B cell (primary cell): ENCODE data around the gene CFAP77. TPM values are rescaled to one million over a fixed set of nuclear protein-coding genes. Genes with fewer than 3 reads are reported as not detected.

Experiments
- ATAC-seq: fragments of 200-7000 bp; cut with Tn5 transposase; one replicate; pipeline ENCODE4 v1.10.0; 2021; ENCODE audit warnings: low read depth, mild to moderate bottlenecking, moderate number of reproducible peaks, moderate library complexity
- CTCF ChIA-PET: fragments of 350-600 bp; sonication (Branson Sonifier 250); formaldehyde crosslinking; loops from one replicate; lab custom pipeline; 2021; ENCODE audit warnings: antibody characterized with exemption, inconsistent platforms; lab: Charles Lee
- POLR2A ChIA-PET: fragments of 350-600 bp; sonication (Branson Sonifier 250); formaldehyde crosslinking; loops from one replicate; lab custom pipeline; 2021; ENCODE audit warnings: antibody characterized with exemption; lab: Charles Lee
- DNase-seq: peaks from one replicate; pipeline ENCODE4 v3.0.0; 2013
- H2AFZ ChIP-seq: 2 replicates; pipeline ENCODE4 v1.6.1; 2012; ENCODE audit warnings: mild to moderate bottlenecking, low read depth, low read length; ENCODE audit not compliant: insufficient read depth, poor library complexity, severe bottlenecking
- H3K27ac ChIP-seq, 2 donors: 1 replicate in 1 of 2; 2 replicates in 1 of 2; pipeline ENCODE4 v1.5.1; 2012 to 2013; ENCODE audit warnings: low read length in 2 of 2, mild to moderate bottlenecking in 2 of 2, moderate library complexity in 1 of 2
- H3K27me3 ChIP-seq, 4 experiments: fragments of 200-600 bp in 1 of 4; sonication (generic) in 1 of 4; replicated peaks in 1 of 4; 1 replicate in 2 of 4; 2 replicates in 2 of 4; pipeline versions ENCODE4 v1.6.1 to v1.7.0; 2013 to 2016; ENCODE audit warnings: low read length in 3 of 4, mild to moderate bottlenecking in 2 of 4, mixed read lengths in 1 of 4, moderate library complexity in 1 of 4; ENCODE audit not compliant: insufficient read depth in 4 of 4, control insufficient read depth in 3 of 4; ENCODE audit errors: control extremely low read depth in 1 of 4
- H3K36me3 ChIP-seq, 2 experiments: replicated peaks in 1 of 2; 1 replicate in 1 of 2; 2 replicates in 1 of 2; pipeline versions ENCODE4 v1.6.1 to v1.7.1; 2013; ENCODE audit warnings: low read length in 1 of 2; ENCODE audit not compliant: insufficient read depth in 2 of 2, control insufficient read depth in 1 of 2; ENCODE audit errors: control extremely low read depth in 1 of 2, extremely low read depth in 1 of 2
- H3K4me1 ChIP-seq, 2 donors: fragments of 200-600 bp in 1 of 2; sonication (generic) in 1 of 2; 1 replicate in 1 of 2; 2 replicates in 1 of 2; pipeline versions ENCODE4 v1.5.1 to v1.6.1; 2013 to 2017; ENCODE audit warnings: low read length in 2 of 2; ENCODE audit not compliant: control insufficient read depth in 2 of 2, insufficient read depth in 2 of 2
- H3K4me2 ChIP-seq: replicated peaks from 2 replicates; pipeline ENCODE3; 2012; ENCODE audit warnings: mild to moderate bottlenecking, low read depth, low read length; ENCODE audit not compliant: poor library complexity, severe bottlenecking
- H3K4me3 ChIP-seq, 5 experiments: fragments of 200-600 bp in 1 of 5; sonication (generic) in 1 of 5; 1 replicate in 3 of 5; 2 replicates in 2 of 5; pipeline versions ENCODE4 v1.5.1 to v1.7.0; 2011 to 2016; ENCODE audit warnings: low read length in 4 of 5, mild to moderate bottlenecking in 4 of 5, low read depth in 2 of 5, control low read depth in 1 of 5, moderate library complexity in 1 of 5; ENCODE audit not compliant: insufficient read depth in 1 of 5; ENCODE audit errors: control extremely low read depth in 1 of 5, extremely low read depth in 1 of 5
- H3K79me2 ChIP-seq: fragments of 200-600 bp; sonication (generic); one replicate; pipeline ENCODE4 v1.6.0; 2016; ENCODE audit warnings: low read length; ENCODE audit not compliant: control insufficient read depth, insufficient read depth
- H3K9ac ChIP-seq: fragments of 200-600 bp; sonication (generic); 2 replicates; pipeline ENCODE4 v1.6.1; 2017; ENCODE audit warnings: mild to moderate bottlenecking, low read length, moderate library complexity
- H3K9me3 ChIP-seq, 3 donors: one replicate each; pipeline versions ENCODE4 v1.6.1 to v1.7.1; 2013; ENCODE audit warnings: low read length in 2 of 3; ENCODE audit not compliant: control insufficient read depth in 2 of 3, insufficient read depth in 1 of 3; ENCODE audit errors: control extremely low read depth in 1 of 3
- H4K20me1 ChIP-seq: 2 replicates; pipeline ENCODE4 v1.6.0; 2012; ENCODE audit warnings: mild to moderate bottlenecking, low read length; ENCODE audit not compliant: insufficient read depth, control insufficient read depth, poor library complexity, severe bottlenecking
- H3K27ac Mint-ChIP-seq: one replicate; pipeline ENCODE4 v1.8.0; 2021; ENCODE audit warnings: mixed read lengths
- H3K27me3 Mint-ChIP-seq: one replicate; pipeline ENCODE4 v1.8.0; 2021; ENCODE audit warnings: mixed read lengths
- H3K4me1 Mint-ChIP-seq: one replicate; pipeline ENCODE4 v1.8.0; 2021; ENCODE audit warnings: mixed read lengths
- H3K4me3 Mint-ChIP-seq: one replicate; pipeline ENCODE4 v1.8.0; 2021; ENCODE audit warnings: mixed read lengths
- H3K9me3 Mint-ChIP-seq: one replicate; pipeline ENCODE4 v1.8.0; 2022; ENCODE audit warnings: mixed read lengths; ENCODE audit not compliant: insufficient read depth
- CTCF ChIP-seq: fragments of 200-600 bp; IDR thresholded peaks from one replicate; pipeline ENCODE4 v1.8.0; 2022; ENCODE audit warnings: antibody characterized with exemption, mild to moderate bottlenecking
- EZH2 ChIP-seq: IDR thresholded peaks from 2 replicates; pipeline ENCODE4 v1.6.1; 2012; ENCODE audit warnings: borderline replicate concordance, low read depth, mild to moderate bottlenecking, moderate library complexity, low read length; ENCODE audit not compliant: insufficient read depth, poor library complexity, severe bottlenecking
- WGBS: methylation state at CpG from one replicate; pipeline ENCODE4 v1.1.5; 2013; ENCODE audit warnings: missing lambda C conversion rate; ENCODE audit not compliant: insufficient coverage; 5-methylcytosine and 5-hydroxymethylcytosine counted together
- intact Hi-C: fragments of 100-400 bp; cut with micrococcal nuclease; formaldehyde crosslinking; loops from one replicate; pipeline ENCODE4 v1.10.0; 2022
- polyA plus RNA-seq: library from polyadenylated mRNA; depleted of rRNA; stranded (reverse); fragments of >200 nt; gene quantifications from 2 replicates; pipeline ENCODE4 v1.2.3, GENCODE V29; 2012
- total RNA-seq, 2 donors: library from RNA; stranded (reverse); fragments of 120-200 nt in 1 of 2; gene quantifications; 1 replicate in 1 of 2; 2 replicates in 1 of 2; pipeline versions ENCODE4 v1.2.3 to v1.2.4, GENCODE V29; 2013 to 2022

Gene CFAP77
- total and polyA plus RNA-seq, 2 donors (not counting 1 experiment from before 2014, with no cell fraction given) = not detected

- H2AFZ ChIP-seq = no peak overlapping the region
- H3K4me3 Mint-ChIP-seq = no peak overlapping the region
- DNase-seq = no peak
- peaks cover 27% of the 10 kb centered on the region for H3K27me3 Mint-ChIP-seq
- ATAC-seq = no peak
- intact Hi-C loops = no loop called here
- peaks cover 0 to 5% (median 0%) of the 10 kb centered on the region in 3 donors for H3K9me3 ChIP-seq
- peaks cover 2% of the 10 kb centered on the region for H3K9me3 Mint-ChIP-seq
- H3K36me3 ChIP-seq = no peaks in the 10 kb centered on the region
- H3K79me2 ChIP-seq = no peaks in the 10 kb centered on the region
- no peak overlapping the region for H3K9ac ChIP-seq
- TF ChIP-seq EZH2 (no peak), CTCF (no peak)
- no peak overlapping the region for H3K4me2 ChIP-seq
- no peak overlapping the region for H3K27ac ChIP-seq
- H3K27me3 ChIP-seq = no peaks in the 10 kb centered on the region
- no peaks in the 10 kb centered on the region for H4K20me1 ChIP-seq
- no peak overlapping the region for H3K27ac Mint-ChIP-seq
- H3K4me1 Mint-ChIP-seq = no peaks in the 10 kb centered on the region
- H3K4me1 ChIP-seq = no peaks in the 10 kb centered on the region
- ChIA-PET POLR2A (no interaction called here), CTCF (no interaction called here)
- H3K4me3 ChIP-seq = no peak overlapping the region
- WGBS = no CpG with 5 or more reads among the region's 8 CpGs
These were observed 145.5 kb downstream of the CFAP77 start for GRCh38 chr9:132555528-132555927.

- ATAC-seq = no peak
- no peak overlapping the region for H2AFZ ChIP-seq
- peaks cover 0 to 5% (median 0%) of the 10 kb centered on the region in 3 donors for H3K9me3 ChIP-seq
- H4K20me1 ChIP-seq = no peaks in the 10 kb centered on the region
- Mint-ChIP-seq H3K27ac (no peak overlapping the region), H3K4me3 (no peak overlapping the region), H3K27me3 (peaks cover 30% of the 10 kb centered on the region), H3K9me3 (peaks cover 2% of the 10 kb centered on the region), H3K4me1 (no peaks in the 10 kb centered on the region)
- H3K4me3 ChIP-seq = no peak overlapping the region
- H3K27ac ChIP-seq = no peak overlapping the region
- WGBS = no CpG with 5 or more reads among the region's 6 CpGs
- intact Hi-C loops = no loop called here
- no peaks in the 10 kb centered on the region for H3K79me2 ChIP-seq
- POLR2A ChIA-PET = no interaction called here
- DNase-seq = no peak
- TF ChIP-seq EZH2 (no peak), CTCF (no peak)
- H3K4me2 ChIP-seq = no peak overlapping the region
- H3K27me3 ChIP-seq = peaks cover 0 to 2% (median 0%) of the 10 kb centered on the region in 4 experiments
- no peaks in the 10 kb centered on the region for H3K4me1 ChIP-seq
- CTCF ChIA-PET = no interaction called here
- H3K9ac ChIP-seq = no peak overlapping the region
- no peaks in the 10 kb centered on the region for H3K36me3 ChIP-seq
These were observed 146.2 kb downstream of the CFAP77 start for GRCh38 chr9:132556235-132556634.
